SK-N-MC (cell line): ENCODE measurements around the gene SPRED3.
A peak's percentile ranks its signal among the peaks of the same experiment; 100 is the strongest.

Experiments used
- DNase-seq: peaks from one replicate; pipeline ENCODE4 v3.0.0-alpha.2; 2011; ENCODE audit warnings: low read depth, low spot score
- H3K27ac ChIP-seq: fragments of 200-600 bp; sonication (generic); 2 replicates; pipeline ENCODE4 v1.5.1; 2016; ENCODE audit warnings: mixed run types
- H3K36me3 ChIP-seq: fragments of 200-600 bp; sonication (generic); 2 replicates; pipeline ENCODE4 v1.6.1; 2017; ENCODE audit warnings: antibody characterized with exemption, low read length, mixed read lengths; ENCODE audit not compliant: insufficient read depth
- H3K4me3 ChIP-seq: fragments of 200-600 bp; sonication (generic); 2 replicates; pipeline ENCODE4 v1.5.1; 2016
- H3K9ac ChIP-seq: fragments of 200-600 bp; sonication (generic); 2 replicates; pipeline ENCODE4 v1.8.0; 2017; ENCODE audit warnings: mixed run types, mixed read lengths; ENCODE audit not compliant: insufficient read length
- H3K9me3 ChIP-seq: fragments of 200-600 bp; sonication (generic); 2 replicates; pipeline ENCODE4 v1.6.1; 2017; ENCODE audit warnings: low read depth, mild to moderate bottlenecking, antibody characterized with exemption, low read length, moderate library complexity, mixed read lengths
- EZH2 ChIP-seq: fragments of 200-600 bp; sonication (generic); IDR thresholded peaks from one replicate; pipeline ENCODE4 v1.6.1; 2017; ENCODE audit warnings: antibody characterized with exemption
- FOXP2 ChIP-seq: optimal IDR thresholded peaks from 2 replicates; pipeline ENCODE3; 2011; ENCODE audit warnings: mild to moderate bottlenecking, moderate library complexity; ENCODE audit not compliant: insufficient read depth; ENCODE audit errors: extremely low read length, control extremely low read depth
- POLR2AphosphoS5 ChIP-seq: IDR thresholded peaks from 2 replicates; pipeline ENCODE4 v1.6.1; 2012; ENCODE audit warnings: mild to moderate bottlenecking, low read depth, low read length, borderline replicate concordance

Gene SPRED3

DNA sequence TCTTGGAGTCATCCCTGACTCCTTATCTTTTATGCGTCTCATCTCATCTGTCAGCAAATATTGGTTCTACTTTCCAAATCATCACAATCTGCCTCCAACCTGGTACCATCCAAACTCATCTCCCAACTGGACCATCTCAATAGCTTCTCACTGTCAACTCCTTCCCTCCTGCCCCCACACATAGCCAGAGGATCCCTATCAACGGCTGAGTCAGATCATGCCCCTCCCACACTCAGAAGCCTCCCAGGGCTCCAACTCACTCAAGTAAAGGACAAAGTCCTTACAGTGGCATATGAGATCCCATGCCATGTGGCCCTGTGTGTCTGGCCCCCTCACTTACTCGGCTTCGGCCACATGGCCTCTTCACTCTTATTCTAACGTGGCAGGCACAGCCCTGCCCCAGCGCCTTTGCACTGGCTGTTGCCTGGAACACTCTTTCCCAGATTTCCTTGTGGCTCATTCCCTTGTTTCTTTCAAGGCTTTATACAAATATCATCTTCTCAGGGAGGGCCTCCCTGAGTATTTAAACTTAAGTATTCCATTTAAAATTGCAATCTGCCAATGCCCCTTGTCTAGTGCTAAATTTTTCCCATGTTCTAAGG lies 4.3 kb downstream of the SPRED3 start:
- H3K27ac ChIP-seq, result no peak overlapping the region
- H3K4me3 ChIP-seq, result no peak overlapping the region
- TF ChIP-seq POLR2AphosphoS5 (no peak), EZH2 (no peak), FOXP2 (no peak)
- no peak overlapping the region for H3K9ac ChIP-seq
- H3K9me3 ChIP-seq, result no peaks in the 10 kb centered on the region
- no peak for DNase-seq
- H3K36me3 ChIP-seq, result no peaks in the 10 kb centered on the region

- H3K27ac ChIP-seq, result no peak overlapping the region
- DNase-seq, result no peak
- no peaks in the 10 kb centered on the region for H3K36me3 ChIP-seq
- H3K4me3 ChIP-seq, result no peak overlapping the region
- no peak overlapping the region for H3K9ac ChIP-seq
- H3K9me3 ChIP-seq, result no peaks in the 10 kb centered on the region
- TF ChIP-seq EZH2 (no peak), FOXP2 (no peak)
Observed at GRCh38 chr19:38394488-38394887, 6.0 kb downstream of the SPRED3 start.

- TF ChIP-seq EZH2 (no peak), POLR2AphosphoS5 (no peak), FOXP2 (no peak)
- no peak overlapping the region for H3K4me3 ChIP-seq
- H3K9me3 ChIP-seq, result no peaks in the 10 kb centered on the region
- H3K9ac ChIP-seq, result no peak overlapping the region
- H3K36me3 ChIP-seq, result no peaks in the 10 kb centered on the region
- no peak for DNase-seq
- H3K27ac ChIP-seq, result no peak overlapping the region
Observed at GRCh38 chr19:38395381-38396114, 7.1 kb downstream of the SPRED3 start.

- TF ChIP-seq POLR2AphosphoS5, result no peak
- no peak for TF ChIP-seq EZH2
- no peak for TF ChIP-seq FOXP2
- no peaks in the 10 kb centered on the region for H3K9me3 ChIP-seq
- no peaks in the 10 kb centered on the region for H3K36me3 ChIP-seq
- H3K27ac ChIP-seq, result no peak overlapping the region
- H3K4me3 ChIP-seq, result no peak overlapping the region
- no peak for DNase-seq
- no peak overlapping the region for H3K9ac ChIP-seq
Observed at GRCh38 chr19:38399081-38399480, 10.6 kb downstream of the SPRED3 start.

- no peak for TF ChIP-seq FOXP2
- TF ChIP-seq EZH2, result no peak
- TF ChIP-seq POLR2AphosphoS5, result no peak
- H3K9ac ChIP-seq, result no peak overlapping the region
- no peak overlapping the region for H3K27ac ChIP-seq
- H3K9me3 ChIP-seq, result no peaks in the 10 kb centered on the region
- H3K4me3 ChIP-seq, result no peak overlapping the region
- no peak for DNase-seq
- H3K36me3 ChIP-seq, result no peaks in the 10 kb centered on the region
Observed at GRCh38 chr19:38399537-38399936, 11.0 kb downstream of the SPRED3 start.

DNA sequence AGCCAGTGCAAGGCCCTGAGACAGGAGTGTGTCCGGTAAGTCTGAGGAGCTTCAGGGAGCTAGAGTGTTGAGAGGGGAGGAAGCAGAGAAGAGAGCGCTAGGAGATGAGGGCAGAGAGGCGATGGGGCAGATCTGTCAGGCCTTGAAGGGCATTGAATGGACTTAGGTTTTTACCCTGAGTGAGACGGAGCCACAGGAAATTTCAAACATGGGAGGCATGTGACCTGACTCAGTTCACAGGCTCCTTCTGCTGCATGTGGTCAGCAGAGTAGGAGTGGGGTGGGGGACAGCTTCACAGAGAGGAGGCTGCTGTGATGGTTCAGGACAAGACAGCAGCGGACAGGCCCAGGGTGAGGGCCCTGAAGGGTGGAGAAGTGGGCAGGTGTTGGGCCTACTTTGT lies 11.9 kb downstream of the SPRED3 start:
- no peaks in the 10 kb centered on the region for H3K36me3 ChIP-seq

DNA sequence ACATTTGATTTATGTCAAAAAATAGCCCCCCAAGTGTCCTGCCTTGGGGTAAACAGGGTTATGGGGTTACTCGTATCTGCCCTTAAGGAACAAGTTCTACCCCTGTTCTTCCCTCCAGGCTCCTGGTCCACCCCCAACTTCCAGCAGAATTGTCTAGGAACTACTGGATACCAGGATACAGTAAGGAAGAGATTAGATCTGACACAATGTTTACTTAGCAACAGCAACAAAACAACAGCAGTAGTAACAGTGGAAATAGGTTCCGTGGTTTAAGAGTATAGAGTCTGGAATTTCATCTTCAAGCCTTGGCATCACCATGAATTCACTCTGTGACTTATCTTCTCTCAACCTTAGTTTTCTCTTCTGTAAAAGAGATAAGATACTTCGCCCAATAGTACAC lies 12.7 kb downstream of the SPRED3 start:
- no peaks in the 10 kb centered on the region for H3K36me3 ChIP-seq
- no peaks in the 10 kb centered on the region for H3K9me3 ChIP-seq
- no peak overlapping the region for H3K27ac ChIP-seq
- H3K4me3 ChIP-seq, result no peak overlapping the region
- no peak for DNase-seq
- TF ChIP-seq EZH2 (no peak), FOXP2 (no peak), POLR2AphosphoS5 (no peak)
- no peak overlapping the region for H3K9ac ChIP-seq

More for the DNA sequence above, 11.9 kb downstream of the SPRED3 start:
- TF ChIP-seq POLR2AphosphoS5, result no peak
- TF ChIP-seq FOXP2, result no peak
- TF ChIP-seq EZH2, result no peak
- Histone ChIP-seq H3K27ac (no peak overlapping the region), H3K9ac (no peak overlapping the region), H3K4me3 (no peak overlapping the region), H3K9me3 (no peaks in the 10 kb centered on the region)
- DNase-seq, result no peak

GRCh38 chr19:38402623-38402966 lies 14.1 kb downstream of the SPRED3 start:
- DNase-seq, result no peak
- Histone ChIP-seq H3K9me3 (no peaks in the 10 kb centered on the region), H3K36me3 (no peaks in the 10 kb centered on the region), H3K9ac (no peak overlapping the region), H3K4me3 (peak overlapping the region; percentile 86), H3K27ac (no peak overlapping the region)
- TF ChIP-seq EZH2, result no peak
- TF ChIP-seq FOXP2, result no peak
- TF ChIP-seq POLR2AphosphoS5, result no peak

DNA sequence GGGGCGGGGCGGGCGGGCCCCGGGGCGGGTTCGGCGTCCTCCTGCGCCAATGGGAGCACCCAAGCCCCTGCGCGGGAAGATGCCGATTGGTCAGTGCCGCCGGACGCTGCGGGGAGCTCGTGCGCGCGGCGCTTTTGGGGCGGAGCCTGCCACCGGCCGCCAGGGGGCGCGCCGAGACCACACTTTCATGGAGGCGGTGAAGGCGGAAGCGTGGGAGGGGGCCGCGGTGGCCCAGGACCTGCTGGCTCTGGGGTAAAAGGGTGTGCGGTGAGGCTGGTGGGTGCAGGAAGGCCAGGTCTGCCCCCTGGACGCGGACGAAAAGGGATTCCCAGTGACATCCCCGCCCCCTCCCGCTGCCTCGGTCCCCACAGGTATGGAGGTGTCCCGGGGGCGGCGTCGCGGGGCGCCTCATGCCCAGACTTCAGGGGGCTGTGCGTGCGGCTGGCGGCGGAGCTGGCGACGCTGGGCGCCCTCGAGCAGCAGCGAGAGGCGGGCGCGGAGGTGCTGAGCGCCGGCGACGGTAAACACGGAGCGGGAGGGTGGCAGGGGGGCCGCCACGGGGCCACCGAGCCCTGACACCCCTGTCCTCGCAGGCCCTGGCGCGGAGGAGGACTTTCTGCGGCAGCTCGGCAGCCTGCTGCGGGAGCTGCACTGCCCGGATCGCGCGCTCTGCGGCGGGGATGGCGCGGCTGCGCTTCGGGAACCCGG lies 14.6 kb downstream of the SPRED3 start, which contains the start of gene FAM98C:
TSS of gene FAM98C (plus strand) at position 127 of the 708 bp plus-strand sequence. CDS start at position 188, 61 bp downstream.
- Histone ChIP-seq H3K36me3 (no peaks in the 10 kb centered on the region), H3K4me3 (peak within 1 kb of the TSS; percentile 86), H3K27ac (no peak within 1 kb of the TSS), H3K9ac (peak within 1 kb of the TSS; percentile 72), H3K9me3 (no peaks in the 10 kb centered on the region)
- TF ChIP-seq POLR2AphosphoS5, result no peak; the same call in 1 of the 2 replicates
- TF ChIP-seq FOXP2, result no peak
- TF ChIP-seq EZH2, result no peak
- DNase-seq, result peak; percentile 87
